HCT116 (cell line): ENCODE results near the gene DGCR6L.
"Not testable (repeated sequence)": the region's sequence is repeated elsewhere in the genome, so short reads cannot be mapped to it uniquely, and the experiment has no call there.

Experiments
- EZH2phosphoT487 ChIP-seq: fragments of 200-600 bp; IDR thresholded peaks from 2 replicates; pipeline ENCODE4 v1.6.1; 2018; ENCODE audit warnings: antibody characterized with exemption, borderline replicate concordance
- POLR2A ChIP-seq: IDR thresholded peaks from 2 replicates; pipeline ENCODE4 v1.7.0; 2011; ENCODE audit warnings: borderline replicate concordance; ENCODE audit not compliant: insufficient read depth, insufficient read length; ENCODE audit errors: extremely low read depth
- TF ChIP-seq, protein P1 (sequence below), 3 experiments: fragments of 200-600 bp in 1 of 3; sonication (generic) in 1 of 3; IDR thresholded peaks in 2 of 3; conservative IDR thresholded peaks in 1 of 3; 2 replicates each; pipeline ENCODE4 v1.5.1; 2012 to 2017; ENCODE audit warnings: low read depth in 2 of 3, low read length in 2 of 3, antibody characterized with exemption in 1 of 3, borderline replicate concordance in 1 of 3, control low read depth in 1 of 3, mild to moderate bottlenecking in 1 of 3, mixed read lengths in 1 of 3, mixed run types in 1 of 3, moderate library complexity in 1 of 3; ENCODE audit not compliant: insufficient read depth in 1 of 3
- TF ChIP-seq, protein P2 (sequence below): IDR thresholded peaks from 2 replicates; pipeline ENCODE4 v1.6.1; 2011; ENCODE audit warnings: mild to moderate bottlenecking, low read length, moderate library complexity; ENCODE audit not compliant: insufficient replicate concordance; ENCODE audit errors: extremely low read depth

DNA sequence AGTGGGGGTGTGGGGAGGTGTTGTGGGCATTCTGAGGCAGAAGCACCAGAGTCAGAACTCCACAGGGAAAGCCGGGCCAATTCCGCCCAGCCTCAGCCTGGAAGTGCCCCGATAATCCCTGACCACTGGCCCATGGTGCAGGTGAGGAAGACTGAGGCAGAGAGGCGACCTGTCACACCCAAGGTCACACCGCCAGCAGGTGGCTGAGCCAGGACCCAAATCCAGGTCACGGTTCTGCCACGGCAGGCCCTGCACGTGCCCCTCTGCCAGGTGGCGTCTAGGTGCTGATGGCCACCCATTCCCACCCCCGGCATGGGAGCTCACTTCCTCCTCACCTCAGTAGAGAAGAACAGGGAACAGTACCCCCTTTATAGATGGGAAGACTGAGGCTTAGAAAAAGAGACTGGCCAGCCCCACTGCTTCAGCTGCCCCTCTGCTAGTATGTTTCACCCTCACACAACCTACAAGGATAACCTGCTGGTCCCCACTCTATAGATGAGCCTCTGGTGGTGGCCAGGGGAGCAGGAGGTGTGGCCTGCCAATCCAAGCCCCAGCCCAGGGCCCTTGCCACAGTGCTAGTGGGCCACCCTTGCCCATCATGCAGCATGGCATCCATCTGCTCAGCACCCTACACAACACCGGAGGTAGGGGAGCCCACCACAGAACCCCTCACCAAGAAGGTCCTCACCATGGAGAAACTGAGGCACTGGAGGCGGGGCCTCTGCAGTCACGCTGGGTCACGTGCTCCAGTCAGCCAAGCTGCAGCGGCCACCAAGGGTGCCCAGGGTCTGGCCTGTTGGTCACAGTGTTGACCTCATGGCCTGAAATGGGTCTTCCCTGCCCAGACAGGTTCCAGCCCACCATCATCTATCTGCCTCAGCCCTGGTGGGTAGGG, 53.8 kb downstream of the DGCR6L start:
- TF ChIP-seq, protein P1, sequence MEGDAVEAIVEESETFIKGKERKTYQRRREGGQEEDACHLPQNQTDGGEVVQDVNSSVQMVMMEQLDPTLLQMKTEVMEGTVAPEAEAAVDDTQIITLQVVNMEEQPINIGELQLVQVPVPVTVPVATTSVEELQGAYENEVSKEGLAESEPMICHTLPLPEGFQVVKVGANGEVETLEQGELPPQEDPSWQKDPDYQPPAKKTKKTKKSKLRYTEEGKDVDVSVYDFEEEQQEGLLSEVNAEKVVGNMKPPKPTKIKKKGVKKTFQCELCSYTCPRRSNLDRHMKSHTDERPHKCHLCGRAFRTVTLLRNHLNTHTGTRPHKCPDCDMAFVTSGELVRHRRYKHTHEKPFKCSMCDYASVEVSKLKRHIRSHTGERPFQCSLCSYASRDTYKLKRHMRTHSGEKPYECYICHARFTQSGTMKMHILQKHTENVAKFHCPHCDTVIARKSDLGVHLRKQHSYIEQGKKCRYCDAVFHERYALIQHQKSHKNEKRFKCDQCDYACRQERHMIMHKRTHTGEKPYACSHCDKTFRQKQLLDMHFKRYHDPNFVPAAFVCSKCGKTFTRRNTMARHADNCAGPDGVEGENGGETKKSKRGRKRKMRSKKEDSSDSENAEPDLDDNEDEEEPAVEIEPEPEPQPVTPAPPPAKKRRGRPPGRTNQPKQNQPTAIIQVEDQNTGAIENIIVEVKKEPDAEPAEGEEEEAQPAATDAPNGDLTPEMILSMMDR (IDR thresholded peaks at IDR 0.05 in 2 of 3, conservative IDR thresholded peaks at IDR 0.05 in 1 of 3; ENCODE audit: borderline replicate concordance in 1 of 3, insufficient read depth in 1 of 3, low read depth in 2 of 3, low read length in 2 of 3): not testable (repeated sequence)
- TF ChIP-seq, protein P2, sequence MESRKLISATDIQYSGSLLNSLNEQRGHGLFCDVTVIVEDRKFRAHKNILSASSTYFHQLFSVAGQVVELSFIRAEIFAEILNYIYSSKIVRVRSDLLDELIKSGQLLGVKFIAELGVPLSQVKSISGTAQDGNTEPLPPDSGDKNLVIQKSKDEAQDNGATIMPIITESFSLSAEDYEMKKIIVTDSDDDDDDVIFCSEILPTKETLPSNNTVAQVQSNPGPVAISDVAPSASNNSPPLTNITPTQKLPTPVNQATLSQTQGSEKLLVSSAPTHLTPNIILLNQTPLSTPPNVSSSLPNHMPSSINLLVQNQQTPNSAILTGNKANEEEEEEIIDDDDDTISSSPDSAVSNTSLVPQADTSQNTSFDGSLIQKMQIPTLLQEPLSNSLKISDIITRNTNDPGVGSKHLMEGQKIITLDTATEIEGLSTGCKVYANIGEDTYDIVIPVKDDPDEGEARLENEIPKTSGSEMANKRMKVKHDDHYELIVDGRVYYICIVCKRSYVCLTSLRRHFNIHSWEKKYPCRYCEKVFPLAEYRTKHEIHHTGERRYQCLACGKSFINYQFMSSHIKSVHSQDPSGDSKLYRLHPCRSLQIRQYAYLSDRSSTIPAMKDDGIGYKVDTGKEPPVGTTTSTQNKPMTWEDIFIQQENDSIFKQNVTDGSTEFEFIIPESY: not testable (repeated sequence)
- TF ChIP-seq POLR2A, EZH2phosphoT487: not testable (repeated sequence)
